ENCODE measurements around the gene NPC1.

NPC1 gene

GRCh38 chr18:23540867-23541266 is 45.4 kb downstream of the NPC1 start:
- H3K4me3 ChIP-seq (ENCODE audit: low read length): no peak overlapping the region
- H3K27me3 ChIP-seq (ENCODE audit: control insufficient read depth, insufficient read depth, low read length): no peaks in the 10 kb centered on the region
- H3K4me2 ChIP-seq (ENCODE audit: low read length): no peak overlapping the region
- H3K9ac ChIP-seq (ENCODE audit: low read depth, low read length): no peak overlapping the region
- H3K9me3 ChIP-seq (replicated peaks; ENCODE audit: low read length): no peaks in the 10 kb centered on the region
- H3K36me3 ChIP-seq (ENCODE audit: insufficient read depth, low read length): peaks cover 93% of the 10 kb centered on the region
- H3K4me1 ChIP-seq (ENCODE audit: control insufficient read depth, insufficient read depth, low read length): no peaks in the 10 kb centered on the region

- no peaks in the 10 kb centered on the region for H3K9me3 ChIP-seq (replicated peaks; ENCODE audit: low read length)
- no peak overlapping the region for H3K4me2 ChIP-seq (ENCODE audit: low read length)
- peaks cover 95% of the 10 kb centered on the region for H3K36me3 ChIP-seq (ENCODE audit: insufficient read depth, low read length)
- no peak overlapping the region for H3K9ac ChIP-seq (ENCODE audit: low read depth, low read length)
- no peaks in the 10 kb centered on the region for H3K4me1 ChIP-seq (ENCODE audit: control insufficient read depth, insufficient read depth, low read length)
- no peaks in the 10 kb centered on the region for H3K27me3 ChIP-seq (ENCODE audit: control insufficient read depth, insufficient read depth, low read length)
- H3K4me3 ChIP-seq (ENCODE audit: low read length): no peak overlapping the region
Observed at GRCh38 chr18:23539911-23540525, 46.3 kb downstream of the NPC1 start.

GRCh38 chr18:23539296-23539695 is 47.0 kb downstream of the NPC1 start:
- Histone ChIP-seq H3K27me3 (ENCODE audit: control insufficient read depth, insufficient read depth, low read length) (no peaks in the 10 kb centered on the region), H3K4me3 (ENCODE audit: low read length) (no peak overlapping the region), H3K4me1 (ENCODE audit: control insufficient read depth, insufficient read depth, low read length) (no peaks in the 10 kb centered on the region), H3K4me2 (ENCODE audit: low read length) (no peak overlapping the region), H3K9ac (ENCODE audit: low read depth, low read length) (no peak overlapping the region), H3K36me3 (ENCODE audit: insufficient read depth, low read length) (peaks cover 95% of the 10 kb centered on the region), H3K9me3 (replicated peaks; ENCODE audit: low read length) (no peaks in the 10 kb centered on the region)

GRCh38 chr18:23538870-23539269 is 47.4 kb downstream of the NPC1 start:
- no peak overlapping the region for H3K4me2 ChIP-seq (ENCODE audit: low read length)
- H3K4me3 ChIP-seq (ENCODE audit: low read length): no peak overlapping the region
- H3K9ac ChIP-seq (ENCODE audit: low read depth, low read length): no peak overlapping the region
- H3K36me3 ChIP-seq (ENCODE audit: insufficient read depth, low read length): peaks cover 95% of the 10 kb centered on the region
- H3K9me3 ChIP-seq (replicated peaks; ENCODE audit: low read length): no peaks in the 10 kb centered on the region
- no peaks in the 10 kb centered on the region for H3K27me3 ChIP-seq (ENCODE audit: control insufficient read depth, insufficient read depth, low read length)
- H3K4me1 ChIP-seq (ENCODE audit: control insufficient read depth, insufficient read depth, low read length): no peaks in the 10 kb centered on the region

GRCh38 chr18:23538001-23538400 is 48.3 kb downstream of the NPC1 start:
- Histone ChIP-seq H3K4me1 (ENCODE audit: control insufficient read depth, insufficient read depth, low read length) (no peaks in the 10 kb centered on the region), H3K9me3 (replicated peaks; ENCODE audit: low read length) (no peaks in the 10 kb centered on the region), H3K27me3 (ENCODE audit: control insufficient read depth, insufficient read depth, low read length) (no peaks in the 10 kb centered on the region), H3K36me3 (ENCODE audit: insufficient read depth, low read length) (peaks cover 96% of the 10 kb centered on the region), H3K4me2 (ENCODE audit: low read length) (no peak overlapping the region), H3K4me3 (ENCODE audit: low read length) (no peak overlapping the region), H3K9ac (ENCODE audit: low read depth, low read length) (no peak overlapping the region)

- no peak overlapping the region for H3K4me3 ChIP-seq (ENCODE audit: low read length)
- H3K9ac ChIP-seq (ENCODE audit: low read depth, low read length): no peak overlapping the region
- peaks cover 97% of the 10 kb centered on the region for H3K36me3 ChIP-seq (ENCODE audit: insufficient read depth, low read length)
- no peaks in the 10 kb centered on the region for H3K27me3 ChIP-seq (ENCODE audit: control insufficient read depth, insufficient read depth, low read length)
- no peaks in the 10 kb centered on the region for H3K4me1 ChIP-seq (ENCODE audit: control insufficient read depth, insufficient read depth, low read length)
- H3K4me2 ChIP-seq (ENCODE audit: low read length): no peak overlapping the region
- H3K9me3 ChIP-seq (replicated peaks; ENCODE audit: low read length): no peaks in the 10 kb centered on the region
Observed at GRCh38 chr18:23537274-23537673, 49.0 kb downstream of the NPC1 start.

- Histone ChIP-seq H3K4me2 (ENCODE audit: low read length) (no peak overlapping the region), H3K27me3 (ENCODE audit: control insufficient read depth, insufficient read depth, low read length) (no peaks in the 10 kb centered on the region), H3K4me3 (ENCODE audit: low read length) (no peak overlapping the region), H3K36me3 (ENCODE audit: insufficient read depth, low read length) (peaks cover 97% of the 10 kb centered on the region), H3K9me3 (replicated peaks; ENCODE audit: low read length) (no peaks in the 10 kb centered on the region), H3K9ac (ENCODE audit: low read depth, low read length) (no peak overlapping the region), H3K4me1 (ENCODE audit: control insufficient read depth, insufficient read depth, low read length) (no peaks in the 10 kb centered on the region)
Observed at GRCh38 chr18:23536204-23536603, 50.1 kb downstream of the NPC1 start.

- H3K4me3 ChIP-seq (ENCODE audit: low read length): no peak overlapping the region
- peaks cover 9% of the 10 kb centered on the region for H3K4me1 ChIP-seq (ENCODE audit: control insufficient read depth, insufficient read depth, low read length)
- H3K9me3 ChIP-seq (replicated peaks; ENCODE audit: low read length): no peaks in the 10 kb centered on the region
- H3K36me3 ChIP-seq (ENCODE audit: insufficient read depth, low read length): peaks cover 95% of the 10 kb centered on the region
- H3K4me2 ChIP-seq (ENCODE audit: low read length): no peak overlapping the region
- H3K27me3 ChIP-seq (ENCODE audit: control insufficient read depth, insufficient read depth, low read length): no peaks in the 10 kb centered on the region
- H3K9ac ChIP-seq (ENCODE audit: low read depth, low read length): no peak overlapping the region
Observed at GRCh38 chr18:23534276-23534675, 52.0 kb downstream of the NPC1 start.

GRCh38 chr18:23532848-23533247 is 53.5 kb downstream of the NPC1 start:
- Histone ChIP-seq H3K36me3 (ENCODE audit: insufficient read depth, low read length) (peaks cover 93% of the 10 kb centered on the region), H3K4me2 (ENCODE audit: low read length) (no peak overlapping the region), H3K4me3 (ENCODE audit: low read length) (no peak overlapping the region), H3K27me3 (ENCODE audit: control insufficient read depth, insufficient read depth, low read length) (no peaks in the 10 kb centered on the region), H3K9me3 (replicated peaks; ENCODE audit: low read length) (no peaks in the 10 kb centered on the region), H3K4me1 (ENCODE audit: control insufficient read depth, insufficient read depth, low read length) (peaks cover 22% of the 10 kb centered on the region), H3K9ac (ENCODE audit: low read depth, low read length) (no peak overlapping the region)

GRCh38 chr18:23531912-23532311 is 54.4 kb downstream of the NPC1 start:
- H3K4me3 ChIP-seq (ENCODE audit: low read length): no peak overlapping the region
- no peak overlapping the region for H3K9ac ChIP-seq (ENCODE audit: low read depth, low read length)
- H3K9me3 ChIP-seq (replicated peaks; ENCODE audit: low read length): no peaks in the 10 kb centered on the region
- no peak overlapping the region for H3K4me2 ChIP-seq (ENCODE audit: low read length)
- peaks cover 94% of the 10 kb centered on the region for H3K36me3 ChIP-seq (ENCODE audit: insufficient read depth, low read length)
- peaks cover 22% of the 10 kb centered on the region for H3K4me1 ChIP-seq (ENCODE audit: control insufficient read depth, insufficient read depth, low read length)
- H3K27me3 ChIP-seq (ENCODE audit: control insufficient read depth, insufficient read depth, low read length): no peaks in the 10 kb centered on the region

GRCh38 chr18:23530195-23530594 is 56.1 kb downstream of the NPC1 start:
- Histone ChIP-seq H3K27me3 (ENCODE audit: control insufficient read depth, insufficient read depth, low read length) (no peaks in the 10 kb centered on the region), H3K4me2 (ENCODE audit: low read length) (no peak overlapping the region), H3K4me1 (ENCODE audit: control insufficient read depth, insufficient read depth, low read length) (peaks cover 22% of the 10 kb centered on the region), H3K9me3 (replicated peaks; ENCODE audit: low read length) (no peaks in the 10 kb centered on the region), H3K4me3 (ENCODE audit: low read length) (no peak overlapping the region), H3K9ac (ENCODE audit: low read depth, low read length) (no peak overlapping the region), H3K36me3 (ENCODE audit: insufficient read depth, low read length) (peaks cover 91% of the 10 kb centered on the region)

GRCh38 chr18:23529604-23530003 is 56.7 kb downstream of the NPC1 start:
- Histone ChIP-seq H3K4me1 (ENCODE audit: control insufficient read depth, insufficient read depth, low read length) (peaks cover 22% of the 10 kb centered on the region), H3K9ac (ENCODE audit: low read depth, low read length) (no peak overlapping the region), H3K36me3 (ENCODE audit: insufficient read depth, low read length) (peaks cover 86% of the 10 kb centered on the region)

More at GRCh38 chr18:23529604-23530003, 56.7 kb downstream of the NPC1 start:
- no peaks in the 10 kb centered on the region for H3K27me3 ChIP-seq (ENCODE audit: control insufficient read depth, insufficient read depth, low read length)
- H3K4me2 ChIP-seq (ENCODE audit: low read length): no peak overlapping the region
- H3K9me3 ChIP-seq (replicated peaks; ENCODE audit: low read length): no peaks in the 10 kb centered on the region
- H3K4me3 ChIP-seq (ENCODE audit: low read length): no peak overlapping the region

Measured in skeletal muscle satellite cell (primary cell).